Measurements from ENCODE around the gene PDIA5.

- no peak for TF ChIP-seq CTCF (IDR thresholded peaks at IDR 0.05; ENCODE audit: insufficient read depth, low read length)
- no peak for TF ChIP-seq POLR2AphosphoS5 (IDR thresholded peaks at IDR 0.05; ENCODE audit: low read depth)
- TF ChIP-seq SPI1 (IDR thresholded peaks at IDR 0.05; ENCODE audit: borderline replicate concordance, low read depth): no peak
These were observed 98.3 kb downstream of the PDIA5 start for GRCh38 chr3:123165163-123165562.
